ENCODE results near the gene SLC9A7. TPM values are rescaled to one million over a fixed set of nuclear protein-coding genes. Genes with fewer than 3 reads are reported as not detected.

Gene SLC9A7
- polyA plus RNA-seq, 2 donors, result 1.3 to 2.0 TPM

- Histone ChIP-seq H3K36me3 (ENCODE audit: control insufficient read depth in 2 of 2, insufficient read depth in 2 of 2, low read length in 1 of 2) (no peaks in the 10 kb centered on the region), H3K27me3 (ENCODE audit: control insufficient read depth in 1 of 2, insufficient read depth in 2 of 2, low read length in 2 of 2) (no peaks in the 10 kb centered on the region), H3K4me1 (ENCODE audit: control insufficient read depth in 2 of 2, insufficient read depth in 2 of 2, low read length in 1 of 2) (no peaks in the 10 kb centered on the region), H3K27ac (ENCODE audit: low read depth in 2 of 2, low read length in 1 of 2) (no peak overlapping the region), H3K9me3 (ENCODE audit: control insufficient read depth in 2 of 2, insufficient read depth in 1 of 2, low read depth in 1 of 2, low read length in 1 of 2) (no peaks in the 10 kb centered on the region), H3K4me3 (ENCODE audit: low read depth in 1 of 2, low read length in 2 of 2) (no peak overlapping the region)
- WGBS, 2 donors, result 61 to 85% methylated on average over 4 of the region's 4 CpGs
Measured at GRCh38 chrX:46782034-46782433, 23.1 kb upstream of the SLC9A7 start.

- Histone ChIP-seq H3K36me3 (ENCODE audit: control insufficient read depth in 2 of 2, insufficient read depth in 2 of 2, low read length in 1 of 2) (no peaks in the 10 kb centered on the region), H3K27me3 (ENCODE audit: control insufficient read depth in 1 of 2, insufficient read depth in 2 of 2, low read length in 2 of 2) (no peaks in the 10 kb centered on the region), H3K4me3 (ENCODE audit: low read depth in 1 of 2, low read length in 2 of 2) (no peak overlapping the region), H3K9me3 (ENCODE audit: control insufficient read depth in 2 of 2, insufficient read depth in 1 of 2, low read depth in 1 of 2, low read length in 1 of 2) (no peaks in the 10 kb centered on the region), H3K27ac (ENCODE audit: low read depth in 2 of 2, low read length in 1 of 2) (no peak overlapping the region), H3K4me1 (ENCODE audit: control insufficient read depth in 2 of 2, insufficient read depth in 2 of 2, low read length in 1 of 2) (no peaks in the 10 kb centered on the region)
- 25 to 39% methylated on average over 7 of the region's 7 CpGs for WGBS, 2 donors
Measured at GRCh38 chrX:46777971-46778810, 19.3 kb upstream of the SLC9A7 start.

DNA sequence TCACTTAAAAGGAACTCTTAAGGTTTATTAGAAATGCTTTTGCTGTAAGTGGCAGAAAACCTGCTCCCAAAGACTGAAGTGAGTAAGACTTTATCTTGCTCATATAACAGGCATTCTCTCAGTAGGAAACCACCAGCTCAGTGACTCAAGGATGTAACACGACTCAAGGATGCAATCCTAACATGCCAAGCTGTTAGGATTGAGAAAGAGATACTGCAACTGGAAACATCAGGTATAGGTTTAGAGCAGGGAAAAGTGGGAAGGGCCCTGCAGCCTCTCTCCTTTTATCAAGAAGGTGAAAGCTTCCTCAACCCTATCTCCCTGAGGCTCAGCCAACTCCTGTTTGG, 11.9 kb upstream of the SLC9A7 start:
- 31 to 43% methylated on average over 1 of the region's 1 CpG for WGBS, 2 donors
- Histone ChIP-seq H3K36me3 (ENCODE audit: control insufficient read depth in 2 of 2, insufficient read depth in 2 of 2, low read length in 1 of 2) (no peaks in the 10 kb centered on the region), H3K27me3 (ENCODE audit: control insufficient read depth in 1 of 2, insufficient read depth in 2 of 2, low read length in 2 of 2) (no peaks in the 10 kb centered on the region), H3K4me1 (ENCODE audit: control insufficient read depth in 2 of 2, insufficient read depth in 2 of 2, low read length in 1 of 2) (no peaks in the 10 kb centered on the region), H3K9me3 (ENCODE audit: control insufficient read depth in 2 of 2, insufficient read depth in 1 of 2, low read depth in 1 of 2, low read length in 1 of 2) (no peaks in the 10 kb centered on the region), H3K4me3 (ENCODE audit: low read depth in 1 of 2, low read length in 2 of 2) (no peak overlapping the region), H3K27ac (ENCODE audit: low read depth in 2 of 2, low read length in 1 of 2) (no peak overlapping the region)

- H3K27me3 ChIP-seq (ENCODE audit: control insufficient read depth in 1 of 2, insufficient read depth in 2 of 2, low read length in 2 of 2), result no peaks in the 10 kb centered on the region
- 57 to 58% methylated on average over 4 of the region's 4 CpGs for WGBS, 2 donors
- H3K4me3 ChIP-seq (ENCODE audit: low read depth in 1 of 2, low read length in 2 of 2), result no peak overlapping the region
- no peaks in the 10 kb centered on the region for H3K9me3 ChIP-seq (ENCODE audit: control insufficient read depth in 2 of 2, insufficient read depth in 1 of 2, low read depth in 1 of 2, low read length in 1 of 2)
- H3K36me3 ChIP-seq (ENCODE audit: control insufficient read depth in 2 of 2, insufficient read depth in 2 of 2, low read length in 1 of 2), result no peaks in the 10 kb centered on the region
- H3K4me1 ChIP-seq (ENCODE audit: control insufficient read depth in 2 of 2, insufficient read depth in 2 of 2, low read length in 1 of 2), result no peaks in the 10 kb centered on the region
- H3K27ac ChIP-seq (ENCODE audit: low read depth in 2 of 2, low read length in 1 of 2), result no peak overlapping the region
Measured at GRCh38 chrX:46770000-46770816, 11.3 kb upstream of the SLC9A7 start.

DNA sequence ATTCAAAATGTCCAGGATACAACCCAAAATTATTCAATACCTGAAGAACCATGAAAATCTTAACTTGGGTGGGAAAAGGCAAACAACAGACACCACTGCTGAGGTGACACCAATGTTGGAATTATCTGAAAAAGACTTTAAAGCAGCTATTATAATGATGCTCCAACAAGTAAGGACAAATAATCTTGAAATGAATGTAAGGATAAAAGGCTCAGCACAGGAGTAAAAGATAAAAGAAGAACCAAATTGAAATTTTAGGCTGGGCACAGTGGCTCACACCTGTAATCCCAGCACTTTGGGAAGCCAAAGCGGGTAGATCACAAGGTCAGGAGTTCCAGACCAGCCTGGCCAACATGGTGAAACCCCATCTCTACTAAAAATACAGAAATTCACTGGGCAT, 4.0 kb upstream of the SLC9A7 start:
- Histone ChIP-seq H3K27me3 (ENCODE audit: control insufficient read depth in 1 of 2, insufficient read depth in 2 of 2, low read length in 2 of 2) (no peaks in the 10 kb centered on the region), H3K9me3 (ENCODE audit: control insufficient read depth in 2 of 2, insufficient read depth in 1 of 2, low read depth in 1 of 2, low read length in 1 of 2) (no peaks in the 10 kb centered on the region), H3K4me1 (ENCODE audit: control insufficient read depth in 2 of 2, insufficient read depth in 2 of 2, low read length in 1 of 2) (peaks cover 0 to 5% of the 10 kb centered on the region in 2 donors), H3K4me3 (ENCODE audit: low read depth in 1 of 2, low read length in 2 of 2) (no peak overlapping the region), H3K36me3 (ENCODE audit: control insufficient read depth in 2 of 2, insufficient read depth in 2 of 2, low read length in 1 of 2) (no peaks in the 10 kb centered on the region), H3K27ac (ENCODE audit: low read depth in 2 of 2, low read length in 1 of 2) (no peak overlapping the region)
- WGBS, 2 donors, result 55 to 86% methylated on average over 1 of the region's 1 CpG

GRCh38 chrX:46759645-46759974, 692 bp upstream of the SLC9A7 start:
- Histone ChIP-seq H3K36me3 (ENCODE audit: control insufficient read depth in 2 of 2, insufficient read depth in 2 of 2, low read length in 1 of 2) (no peaks in the 10 kb centered on the region), H3K4me3 (ENCODE audit: low read depth in 1 of 2, low read length in 2 of 2) (peak overlapping the region; percentile 55 to 63), H3K27me3 (ENCODE audit: control insufficient read depth in 1 of 2, insufficient read depth in 2 of 2, low read length in 2 of 2) (no peaks in the 10 kb centered on the region), H3K27ac (ENCODE audit: low read depth in 2 of 2, low read length in 1 of 2) (no peak overlapping the region), H3K9me3 (ENCODE audit: control insufficient read depth in 2 of 2, insufficient read depth in 1 of 2, low read depth in 1 of 2, low read length in 1 of 2) (no peaks in the 10 kb centered on the region), H3K4me1 (ENCODE audit: control insufficient read depth in 2 of 2, insufficient read depth in 2 of 2, low read length in 1 of 2) (peaks cover 0 to 7% of the 10 kb centered on the region in 2 donors)
- 22 to 35% methylated on average over 4 of the region's 4 CpGs for WGBS, 2 donors

- WGBS, 2 donors, result 8 to 39% methylated on average over 39 to 47 of the region's 47 CpGs
- no peaks in the 10 kb centered on the region for H3K27me3 ChIP-seq (ENCODE audit: control insufficient read depth in 1 of 2, insufficient read depth in 2 of 2, low read length in 2 of 2)
- no peaks in the 10 kb centered on the region for H3K36me3 ChIP-seq (ENCODE audit: control insufficient read depth in 2 of 2, insufficient read depth in 2 of 2, low read length in 1 of 2)
- peak overlapping the region; percentile 55 to 63 for H3K4me3 ChIP-seq (ENCODE audit: low read depth in 1 of 2, low read length in 2 of 2)
- H3K27ac ChIP-seq (ENCODE audit: low read depth in 2 of 2, low read length in 1 of 2), result peak overlapping the region in 1 of 2 donors; percentile 14
- H3K9me3 ChIP-seq (ENCODE audit: control insufficient read depth in 2 of 2, insufficient read depth in 1 of 2, low read depth in 1 of 2, low read length in 1 of 2), result no peaks in the 10 kb centered on the region
- H3K4me1 ChIP-seq (ENCODE audit: control insufficient read depth in 2 of 2, insufficient read depth in 2 of 2, low read length in 1 of 2), result peaks cover 0 to 7% of the 10 kb centered on the region in 2 donors
Measured at GRCh38 chrX:46758163-46758955, 559 bp downstream of the SLC9A7 start.

GRCh38 chrX:46757593-46757992, 1.3 kb downstream of the SLC9A7 start:
- H3K9me3 ChIP-seq (ENCODE audit: control insufficient read depth in 2 of 2, insufficient read depth in 1 of 2, low read depth in 1 of 2, low read length in 1 of 2), result no peaks in the 10 kb centered on the region
- no peak overlapping the region for H3K4me3 ChIP-seq (ENCODE audit: low read depth in 1 of 2, low read length in 2 of 2)
- H3K27me3 ChIP-seq (ENCODE audit: control insufficient read depth in 1 of 2, insufficient read depth in 2 of 2, low read length in 2 of 2), result no peaks in the 10 kb centered on the region
- H3K4me1 ChIP-seq (ENCODE audit: control insufficient read depth in 2 of 2, insufficient read depth in 2 of 2, low read length in 1 of 2), result peaks cover 0 to 7% of the 10 kb centered on the region in 2 donors
- 69 to 75% methylated on average over 8 of the region's 8 CpGs for WGBS, 2 donors
- H3K27ac ChIP-seq (ENCODE audit: low read depth in 2 of 2, low read length in 1 of 2), result no peak overlapping the region
- H3K36me3 ChIP-seq (ENCODE audit: control insufficient read depth in 2 of 2, insufficient read depth in 2 of 2, low read length in 1 of 2), result no peaks in the 10 kb centered on the region

DNA sequence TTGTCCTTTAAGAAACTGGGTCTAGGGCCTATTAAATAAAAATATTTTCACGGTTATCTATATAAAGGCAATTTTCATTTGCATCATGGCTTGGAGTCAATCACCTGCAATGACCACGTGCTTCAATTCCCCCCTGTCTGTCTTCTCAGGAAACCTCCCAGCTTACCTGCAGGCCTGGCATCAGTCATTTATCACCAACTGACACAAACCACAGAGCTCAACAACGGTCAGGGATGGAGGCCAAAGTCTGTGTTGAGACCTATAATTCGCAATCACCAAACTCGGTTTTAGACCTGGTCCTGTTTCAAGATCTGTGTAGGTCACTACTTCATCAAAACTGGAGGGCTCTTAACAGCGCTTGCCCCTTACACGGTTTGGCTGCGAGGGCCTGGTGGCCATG, 1.9 kb downstream of the SLC9A7 start:
- Histone ChIP-seq H3K4me1 (ENCODE audit: control insufficient read depth in 2 of 2, insufficient read depth in 2 of 2, low read length in 1 of 2) (peaks cover 0 to 7% of the 10 kb centered on the region in 2 donors), H3K9me3 (ENCODE audit: control insufficient read depth in 2 of 2, insufficient read depth in 1 of 2, low read depth in 1 of 2, low read length in 1 of 2) (no peaks in the 10 kb centered on the region), H3K27ac (ENCODE audit: low read depth in 2 of 2, low read length in 1 of 2) (no peak overlapping the region), H3K36me3 (ENCODE audit: control insufficient read depth in 2 of 2, insufficient read depth in 2 of 2, low read length in 1 of 2) (no peaks in the 10 kb centered on the region), H3K27me3 (ENCODE audit: control insufficient read depth in 1 of 2, insufficient read depth in 2 of 2, low read length in 2 of 2) (no peaks in the 10 kb centered on the region), H3K4me3 (ENCODE audit: low read depth in 1 of 2, low read length in 2 of 2) (no peak overlapping the region)
- 54 to 68% methylated on average over 8 of the region's 8 CpGs for WGBS, 2 donors
